CD4-positive, alpha-beta T cell treated with Interleukin-21 for 1 hour (primary cell): ENCODE results near the gene ZFR.
"Not testable (repeated sequence)": the region's sequence is repeated elsewhere in the genome, so short reads cannot be mapped to it uniquely, and the experiment has no call there.

Experiments used
- DNase-seq: peaks from one replicate; pipeline ENCODE4 v3.0.0-alpha.2; 2020

Gene ZFR

DNA sequence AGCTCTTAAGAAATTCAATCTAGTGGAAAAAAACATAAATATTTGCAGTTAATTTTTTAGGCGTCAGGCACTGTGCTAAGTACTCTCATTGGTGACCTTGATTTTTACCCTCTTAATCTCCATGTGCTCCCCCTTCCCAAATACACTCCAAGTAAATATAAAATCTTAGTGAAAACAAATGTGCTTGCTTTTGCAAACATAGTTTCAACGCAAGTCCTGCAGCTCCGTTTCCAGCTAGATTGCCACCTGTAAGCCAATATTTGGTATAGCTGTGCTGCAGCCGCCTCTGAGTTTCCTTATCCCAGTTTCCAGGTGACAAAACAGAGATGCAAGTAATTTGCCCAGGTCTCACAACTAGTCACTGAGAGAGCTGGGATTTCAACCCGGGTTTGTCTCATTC lies 129.9 kb downstream of the ZFR start:
- DNase-seq = no peak

DNA sequence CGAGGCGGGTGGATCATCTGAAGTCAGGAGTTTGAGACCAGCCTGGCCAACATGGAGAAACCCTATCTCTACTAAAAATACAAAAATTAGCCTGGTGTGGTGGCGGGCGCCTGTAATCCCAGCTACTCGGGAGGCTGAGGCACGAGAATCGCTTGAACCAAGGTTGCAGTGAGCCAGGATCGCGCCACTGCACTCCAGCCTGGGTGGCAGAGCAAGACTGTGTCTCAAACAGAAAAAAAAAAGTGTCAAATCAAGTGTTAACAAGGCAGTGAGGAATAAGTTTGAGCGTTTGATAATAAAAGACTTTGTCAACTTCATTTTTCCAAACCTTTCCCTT lies 130.4 kb downstream of the ZFR start:
- DNase-seq = not testable (repeated sequence)

DNA sequence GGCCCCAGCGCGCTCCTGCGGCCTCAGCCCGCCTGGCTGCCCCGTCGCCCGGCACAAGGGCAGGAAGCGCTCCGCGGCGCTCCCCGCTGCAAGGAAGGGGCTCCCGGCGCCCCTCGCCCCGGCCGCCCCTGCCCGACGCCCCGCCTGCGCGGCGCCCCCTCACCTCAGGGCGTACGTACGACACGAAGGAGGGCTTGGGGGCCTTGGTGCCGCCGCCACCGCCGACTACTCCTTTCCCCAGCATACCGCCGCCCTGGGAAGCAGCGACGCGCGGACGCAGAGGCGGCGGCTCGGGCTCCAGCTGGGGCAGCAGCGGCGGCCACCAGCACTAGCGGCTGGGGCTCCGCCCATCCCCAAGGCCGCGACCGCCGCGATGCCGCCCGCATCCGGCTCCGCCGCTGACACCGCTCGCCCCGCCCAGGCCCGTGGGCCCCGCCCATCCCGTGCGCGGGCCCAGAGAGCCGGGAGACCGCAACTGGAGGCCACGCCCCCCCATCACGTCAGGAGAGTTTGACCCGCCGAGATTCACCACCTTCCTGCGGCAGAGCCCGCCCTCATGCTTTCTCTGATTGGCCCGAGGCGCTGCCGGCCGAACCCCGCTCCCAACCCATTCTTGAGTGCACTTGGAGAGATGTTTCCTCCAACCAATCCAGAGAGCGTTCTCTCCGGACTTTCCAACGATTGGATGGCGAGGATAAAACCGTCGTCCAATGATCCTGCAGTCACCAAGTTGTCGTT lies 131.8 kb downstream of the ZFR start, which contains the start of gene MTMR12:
TSS of gene MTMR12 (minus strand) at position 345 of the 738 bp plus-strand sequence. CDS start at position 244, 101 bp downstream.
- peak; percentile 100 for DNase-seq

DNA sequence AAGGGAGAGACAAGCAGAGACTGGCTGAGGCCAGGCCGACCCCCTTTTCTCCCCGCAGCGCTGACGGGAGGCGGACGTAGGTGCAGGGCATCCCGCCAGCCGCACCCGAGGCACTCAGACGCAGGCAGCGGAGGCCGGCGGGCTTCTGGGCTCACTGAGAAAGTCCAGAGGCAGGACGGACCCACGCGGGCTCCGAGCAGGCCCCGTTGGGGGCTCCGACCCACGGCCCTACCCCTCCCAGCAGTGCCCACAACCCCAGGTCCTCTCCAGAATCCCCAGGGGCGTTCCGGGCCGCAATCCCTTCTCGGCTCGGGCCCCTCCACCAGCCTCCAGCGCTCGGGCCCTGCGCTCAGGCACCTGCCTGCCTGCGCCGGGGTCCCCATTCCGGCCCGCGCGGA lies 132.3 kb downstream of the ZFR start:
- peak; percentile 45 for DNase-seq

DNA sequence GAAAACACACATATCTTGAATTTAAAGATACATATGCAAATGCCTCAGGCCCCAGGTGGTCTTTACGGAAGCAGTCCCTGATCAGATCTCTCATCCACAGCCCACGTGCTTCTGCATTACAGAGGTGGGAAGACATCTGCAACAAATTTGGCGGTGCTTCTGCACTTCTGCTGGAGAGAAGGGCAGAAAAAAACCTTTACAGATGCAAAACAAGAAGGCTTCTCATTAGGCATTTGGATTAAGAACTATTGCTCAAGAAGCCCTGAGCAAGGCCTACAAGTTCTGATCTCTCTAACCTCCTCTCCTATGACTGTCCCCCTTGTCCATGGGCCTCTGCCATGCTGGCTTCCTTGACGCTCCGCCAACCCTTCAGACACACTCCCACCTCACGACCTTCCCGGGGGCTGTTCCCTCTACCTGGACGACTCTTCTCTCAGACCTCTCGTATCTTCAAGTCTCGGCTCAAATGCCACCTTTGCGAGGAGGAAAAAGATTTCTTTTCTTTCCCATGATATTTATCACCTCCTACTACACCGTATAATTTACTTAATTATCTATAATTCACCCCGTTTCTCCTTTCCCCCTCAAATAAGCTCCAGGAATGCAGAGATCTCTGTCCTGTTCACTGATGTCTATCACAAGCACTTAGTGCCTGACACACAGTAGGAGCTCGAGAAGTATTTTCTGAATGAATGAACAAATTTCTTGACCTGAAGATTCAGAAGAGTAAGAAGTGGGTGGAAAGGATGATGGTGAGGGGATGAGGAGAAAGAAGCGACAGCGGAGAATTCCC lies 132.9 kb downstream of the ZFR start:
- no peak for DNase-seq

DNA sequence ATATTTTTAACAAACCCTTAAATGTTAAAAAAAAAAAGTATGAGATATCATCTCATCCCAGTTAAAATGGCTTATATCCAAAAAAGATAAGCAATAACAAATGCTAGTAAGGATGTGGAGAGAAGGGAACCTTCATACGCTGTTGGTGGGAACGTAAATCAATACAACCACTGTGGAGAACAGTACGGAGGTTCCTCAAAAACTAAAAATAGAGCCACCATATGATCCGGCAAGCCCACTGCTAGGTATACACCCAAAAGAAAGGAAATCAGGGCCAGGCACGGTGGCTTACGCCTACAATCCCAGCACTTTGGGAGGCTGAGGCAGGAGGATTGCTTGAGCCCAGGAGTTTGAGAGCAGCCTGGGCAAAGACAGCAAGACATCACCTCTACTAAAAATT lies 134.8 kb downstream of the ZFR start:
- DNase-seq = no peak

DNA sequence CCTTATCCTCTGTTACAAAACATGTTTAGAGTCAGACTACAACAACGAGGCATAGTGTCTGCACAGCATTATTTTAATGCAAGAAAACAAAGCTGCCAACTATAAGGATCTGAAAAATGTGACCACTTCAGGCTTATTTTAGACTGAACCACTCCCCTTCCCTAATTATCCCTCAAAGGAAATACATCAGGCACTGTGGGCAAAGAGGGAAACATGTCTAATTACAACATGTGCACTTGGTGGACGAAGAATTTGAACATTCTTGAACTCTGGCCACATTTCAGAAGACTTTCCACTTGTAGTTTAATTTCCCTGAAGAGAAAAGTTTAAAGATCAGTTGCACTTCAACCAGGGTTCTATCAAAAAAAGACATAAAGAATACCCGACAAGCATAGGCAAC lies 135.6 kb downstream of the ZFR start:
- no peak for DNase-seq

DNA sequence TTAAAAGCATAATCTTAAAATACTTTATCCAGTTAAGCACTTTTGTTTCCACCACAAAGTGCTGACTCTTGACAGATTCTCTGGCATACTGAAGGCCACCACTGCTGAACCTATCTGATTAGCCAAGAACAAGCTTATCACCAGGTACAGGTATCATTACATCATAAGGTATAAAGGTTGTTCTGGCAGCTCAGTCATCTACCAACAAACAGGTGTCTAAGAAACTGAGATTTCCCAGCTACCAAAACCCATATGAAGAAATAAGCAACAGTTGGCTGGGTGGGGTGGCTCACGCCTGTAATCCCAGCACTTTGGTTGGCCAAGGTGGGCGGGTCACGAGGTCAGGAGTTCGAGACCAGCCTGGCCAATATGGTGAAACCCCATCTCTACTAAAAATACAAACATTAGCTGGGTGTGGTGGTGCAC lies 136.8 kb downstream of the ZFR start:
- no peak for DNase-seq

DNA sequence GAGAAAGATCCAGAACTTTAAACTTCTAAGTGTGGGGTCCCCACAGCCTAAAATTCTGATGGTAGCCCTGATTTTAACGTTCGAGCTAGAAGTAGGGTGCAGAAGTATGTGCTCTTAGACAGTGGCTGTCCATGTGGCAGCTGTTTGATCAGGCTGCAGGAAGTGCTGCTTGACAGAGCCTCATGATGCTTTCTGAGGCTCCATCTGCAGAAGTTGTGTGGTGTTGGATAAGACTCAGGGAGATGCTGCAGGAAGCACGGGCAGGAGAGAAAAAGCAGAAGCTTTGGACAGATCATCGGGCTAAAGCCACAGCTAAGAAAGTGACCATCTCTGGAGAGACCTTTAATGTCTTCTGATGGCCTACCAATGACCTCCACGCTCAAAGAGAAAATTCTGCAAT lies 139.9 kb downstream of the ZFR start:
- DNase-seq = no peak
